ENCODE results near the gene ADGRB3.

DNA sequence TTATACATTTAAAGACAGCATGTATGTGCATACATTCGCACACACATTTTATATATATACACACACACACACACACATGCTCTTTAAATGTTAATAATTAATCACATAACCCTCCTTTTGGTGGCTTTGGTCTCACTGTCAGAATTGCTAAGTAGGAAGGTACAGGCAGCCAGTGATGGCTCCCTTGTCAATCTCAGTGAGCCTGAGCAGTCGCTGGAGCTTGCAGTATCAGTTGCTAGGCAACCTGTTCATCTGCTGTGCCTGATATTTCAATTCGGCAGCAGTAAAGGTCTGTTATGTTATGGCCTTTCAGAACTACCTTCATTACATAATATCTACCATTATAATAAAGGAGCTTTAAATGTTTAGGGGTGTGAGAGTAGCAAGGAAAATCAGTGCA lies 787.4 kb downstream of the ADGRB3 start:
- TF ChIP-seq, protein P1, sequence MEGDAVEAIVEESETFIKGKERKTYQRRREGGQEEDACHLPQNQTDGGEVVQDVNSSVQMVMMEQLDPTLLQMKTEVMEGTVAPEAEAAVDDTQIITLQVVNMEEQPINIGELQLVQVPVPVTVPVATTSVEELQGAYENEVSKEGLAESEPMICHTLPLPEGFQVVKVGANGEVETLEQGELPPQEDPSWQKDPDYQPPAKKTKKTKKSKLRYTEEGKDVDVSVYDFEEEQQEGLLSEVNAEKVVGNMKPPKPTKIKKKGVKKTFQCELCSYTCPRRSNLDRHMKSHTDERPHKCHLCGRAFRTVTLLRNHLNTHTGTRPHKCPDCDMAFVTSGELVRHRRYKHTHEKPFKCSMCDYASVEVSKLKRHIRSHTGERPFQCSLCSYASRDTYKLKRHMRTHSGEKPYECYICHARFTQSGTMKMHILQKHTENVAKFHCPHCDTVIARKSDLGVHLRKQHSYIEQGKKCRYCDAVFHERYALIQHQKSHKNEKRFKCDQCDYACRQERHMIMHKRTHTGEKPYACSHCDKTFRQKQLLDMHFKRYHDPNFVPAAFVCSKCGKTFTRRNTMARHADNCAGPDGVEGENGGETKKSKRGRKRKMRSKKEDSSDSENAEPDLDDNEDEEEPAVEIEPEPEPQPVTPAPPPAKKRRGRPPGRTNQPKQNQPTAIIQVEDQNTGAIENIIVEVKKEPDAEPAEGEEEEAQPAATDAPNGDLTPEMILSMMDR (IDR thresholded peaks at IDR 0.05 in 8 of 11, conservative IDR thresholded peaks at IDR 0.05 in 3 of 11), result no peak
- no peak for TF ChIP-seq POLR2A (IDR thresholded peaks at IDR 0.05)
- no peak for TF ChIP-seq POLR2AphosphoS5 (IDR thresholded peaks at IDR 0.05)

Data from spleen (tissue), 7 donors.